SK-N-MC (cell line): ENCODE measurements around the gene MAML3.

Experiments used
- DNase-seq: peaks from one replicate; pipeline ENCODE4 v3.0.0-alpha.2; 2011; ENCODE audit warnings: low read depth, low spot score
- H3K27ac ChIP-seq: fragments of 200-600 bp; sonication (generic); 2 replicates; pipeline ENCODE4 v1.5.1; 2016; ENCODE audit warnings: mixed run types
- H3K36me3 ChIP-seq: fragments of 200-600 bp; sonication (generic); 2 replicates; pipeline ENCODE4 v1.6.1; 2017; ENCODE audit warnings: antibody characterized with exemption, low read length, mixed read lengths; ENCODE audit not compliant: insufficient read depth
- H3K4me3 ChIP-seq: fragments of 200-600 bp; sonication (generic); 2 replicates; pipeline ENCODE4 v1.5.1; 2016
- H3K9ac ChIP-seq: fragments of 200-600 bp; sonication (generic); 2 replicates; pipeline ENCODE4 v1.8.0; 2017; ENCODE audit warnings: mixed run types, mixed read lengths; ENCODE audit not compliant: insufficient read length
- H3K9me3 ChIP-seq: fragments of 200-600 bp; sonication (generic); 2 replicates; pipeline ENCODE4 v1.6.1; 2017; ENCODE audit warnings: low read depth, mild to moderate bottlenecking, antibody characterized with exemption, low read length, moderate library complexity, mixed read lengths
- EZH2 ChIP-seq: fragments of 200-600 bp; sonication (generic); IDR thresholded peaks from one replicate; pipeline ENCODE4 v1.6.1; 2017; ENCODE audit warnings: antibody characterized with exemption
- FOXP2 ChIP-seq: optimal IDR thresholded peaks from 2 replicates; pipeline ENCODE3; 2011; ENCODE audit warnings: mild to moderate bottlenecking, moderate library complexity; ENCODE audit not compliant: insufficient read depth; ENCODE audit errors: extremely low read length, control extremely low read depth
- POLR2AphosphoS5 ChIP-seq: IDR thresholded peaks from 2 replicates; pipeline ENCODE4 v1.6.1; 2012; ENCODE audit warnings: mild to moderate bottlenecking, low read depth, low read length, borderline replicate concordance

The MAML3 gene

DNA sequence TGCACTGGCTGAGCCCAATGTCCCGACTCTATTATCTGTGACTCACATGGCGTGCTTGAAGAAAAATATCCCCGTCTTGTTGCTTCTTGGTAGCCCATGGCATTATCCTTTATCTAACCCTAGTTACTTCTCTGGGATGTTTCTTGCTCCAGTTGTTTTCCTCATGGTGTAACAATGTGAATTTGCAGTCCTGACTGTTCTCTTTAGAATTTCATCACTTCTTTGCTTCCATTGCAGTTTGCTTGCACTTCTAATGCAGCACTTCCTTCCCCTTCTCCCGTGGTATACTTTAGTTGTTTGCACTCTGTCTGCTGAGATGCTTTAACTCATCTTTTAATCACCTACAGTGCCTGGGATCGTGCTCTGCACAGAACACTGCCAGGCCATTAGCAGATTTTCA is 126.9 kb downstream of the MAML3 start:
- TF ChIP-seq EZH2 (no peak), FOXP2 (no peak), POLR2AphosphoS5 (no peak)
- no peak overlapping the region for H3K27ac ChIP-seq
- no peak overlapping the region for H3K4me3 ChIP-seq
- no peaks in the 10 kb centered on the region for H3K9me3 ChIP-seq
- DNase-seq, result no peak
- no peak overlapping the region for H3K9ac ChIP-seq
- no peaks in the 10 kb centered on the region for H3K36me3 ChIP-seq

DNA sequence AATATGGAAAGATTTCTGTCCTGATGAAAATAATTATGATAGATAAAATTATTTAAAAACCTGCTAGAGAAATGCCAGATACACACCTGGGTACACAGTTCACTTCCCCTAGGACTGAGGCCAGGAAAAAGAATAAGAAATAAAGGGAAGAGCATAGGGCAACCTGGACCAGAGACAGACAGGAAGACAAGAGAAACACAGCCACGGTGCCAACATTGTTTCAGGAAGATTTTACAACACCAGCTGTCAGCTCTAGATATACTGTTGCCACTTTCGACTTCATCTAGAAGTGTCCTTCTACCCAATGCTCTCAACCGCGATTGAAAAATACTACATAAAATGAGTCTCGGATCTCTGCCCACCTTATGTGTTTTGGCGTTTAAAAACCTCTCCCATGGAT is 128.5 kb downstream of the MAML3 start:
- no peak overlapping the region for H3K27ac ChIP-seq
- no peak overlapping the region for H3K9ac ChIP-seq
- H3K9me3 ChIP-seq, result no peaks in the 10 kb centered on the region
- no peak for TF ChIP-seq FOXP2
- no peak for TF ChIP-seq EZH2
- TF ChIP-seq POLR2AphosphoS5, result no peak
- DNase-seq, result no peak
- H3K36me3 ChIP-seq, result no peaks in the 10 kb centered on the region
- no peak overlapping the region for H3K4me3 ChIP-seq

DNA sequence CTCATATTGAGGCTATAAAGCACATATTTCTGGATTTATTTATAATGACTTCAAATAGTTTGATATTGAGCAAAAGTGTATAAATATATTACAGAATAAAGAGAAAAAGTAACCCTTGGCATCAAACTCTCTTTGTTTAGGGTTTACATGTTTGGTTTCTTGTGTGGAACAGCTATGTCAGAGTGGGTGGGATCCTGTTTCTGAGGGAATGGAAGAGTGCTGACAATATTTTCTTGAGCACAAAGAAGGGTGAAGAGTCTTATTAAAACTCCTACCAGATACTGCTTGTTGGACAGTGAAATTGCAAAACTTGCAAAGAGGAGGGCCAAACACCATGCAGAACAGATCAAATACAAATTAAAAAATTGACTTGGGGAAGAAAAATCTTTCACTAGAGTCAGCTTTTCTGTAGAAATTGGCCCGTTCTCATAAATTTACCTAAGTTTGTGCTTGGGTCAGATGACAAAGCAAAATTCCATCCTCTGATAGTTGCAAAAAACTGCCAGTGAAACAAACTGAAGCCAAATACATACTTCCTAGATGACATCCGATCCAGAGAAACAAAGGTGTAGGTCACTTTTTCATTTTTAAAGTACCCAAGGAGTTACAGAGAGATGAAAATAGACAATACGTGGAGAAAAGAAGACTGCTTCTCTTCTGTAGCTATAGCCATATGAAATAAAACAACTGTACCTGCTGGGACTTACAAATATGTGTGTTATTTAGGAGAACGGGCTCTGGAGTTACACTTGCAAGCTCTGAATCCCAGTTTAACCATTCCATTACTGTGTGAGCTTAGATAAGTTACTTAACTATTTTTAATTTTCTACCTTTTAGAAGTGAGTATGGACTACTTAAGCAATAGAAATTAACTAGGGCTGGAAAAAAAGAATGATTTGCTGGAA is 133.3 kb downstream of the MAML3 start:
- H3K9me3 ChIP-seq, result no peaks in the 10 kb centered on the region
- no peak for DNase-seq
- H3K36me3 ChIP-seq, result no peaks in the 10 kb centered on the region
- no peak overlapping the region for H3K4me3 ChIP-seq
- H3K27ac ChIP-seq, result no peak overlapping the region
- H3K9ac ChIP-seq, result no peak overlapping the region
- no peak for TF ChIP-seq EZH2
- no peak for TF ChIP-seq FOXP2
- TF ChIP-seq POLR2AphosphoS5, result no peak

- Histone ChIP-seq H3K36me3 (no peaks in the 10 kb centered on the region), H3K27ac (no peak overlapping the region), H3K4me3 (no peak overlapping the region), H3K9me3 (no peaks in the 10 kb centered on the region), H3K9ac (no peak overlapping the region)
- DNase-seq, result no peak
- TF ChIP-seq POLR2AphosphoS5 (no peak), FOXP2 (no peak), EZH2 (no peak)
Measured at GRCh38 chr4:140019619-140020347, 134.2 kb downstream of the MAML3 start.

GRCh38 chr4:140018931-140019618 is 134.9 kb downstream of the MAML3 start:
- H3K4me3 ChIP-seq, result no peak overlapping the region
- H3K27ac ChIP-seq, result no peak overlapping the region
- TF ChIP-seq FOXP2 (no peak), EZH2 (no peak), POLR2AphosphoS5 (no peak)
- no peak overlapping the region for H3K9ac ChIP-seq
- no peaks in the 10 kb centered on the region for H3K36me3 ChIP-seq
- DNase-seq, result no peak
- H3K9me3 ChIP-seq, result no peaks in the 10 kb centered on the region

- TF ChIP-seq EZH2 (no peak), FOXP2 (no peak), POLR2AphosphoS5 (no peak)
- DNase-seq, result no peak
- no peak overlapping the region for H3K4me3 ChIP-seq
- no peaks in the 10 kb centered on the region for H3K36me3 ChIP-seq
- H3K9me3 ChIP-seq, result no peaks in the 10 kb centered on the region
- H3K9ac ChIP-seq, result no peak overlapping the region
- H3K27ac ChIP-seq, result no peak overlapping the region
Measured at GRCh38 chr4:140014284-140014683, 139.7 kb downstream of the MAML3 start.

DNA sequence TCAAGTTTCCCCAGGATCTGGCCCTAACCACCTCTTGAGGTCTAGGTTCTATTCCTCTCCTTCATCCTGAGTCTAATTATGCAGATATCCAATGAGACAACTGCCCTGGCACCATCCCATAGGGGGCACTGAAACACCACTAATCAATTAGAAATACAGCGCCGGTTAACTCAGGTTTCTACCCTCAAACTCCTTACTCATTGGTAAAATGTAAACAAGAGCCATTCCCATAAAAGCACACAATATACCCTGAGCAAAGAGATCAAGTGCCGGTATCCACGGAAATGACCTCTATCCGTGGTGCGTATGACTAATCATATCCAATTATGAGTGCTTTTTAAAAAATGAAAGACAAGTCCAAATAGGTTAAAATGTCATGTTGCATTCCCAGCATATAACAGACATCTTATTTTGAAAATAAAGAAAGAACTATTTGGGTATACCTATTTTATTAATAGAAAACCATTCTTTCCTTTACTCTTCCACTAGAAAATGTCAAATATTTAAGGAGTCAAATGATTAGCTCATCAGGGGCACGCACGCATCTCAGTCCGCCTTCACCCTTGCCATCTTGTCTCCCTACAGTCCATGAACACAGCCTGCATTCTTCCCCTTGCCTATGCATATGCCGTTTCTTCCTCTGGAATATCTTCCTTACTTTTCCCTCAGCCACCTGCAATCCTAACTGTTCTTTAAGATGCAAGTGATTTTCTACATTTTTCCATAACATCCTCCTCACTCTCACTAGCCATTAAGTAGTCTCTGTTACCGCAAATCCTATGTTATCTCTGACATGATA is 141.1 kb downstream of the MAML3 start:
- H3K4me3 ChIP-seq, result no peak overlapping the region
- no peak overlapping the region for H3K27ac ChIP-seq
- TF ChIP-seq EZH2 (no peak), FOXP2 (no peak), POLR2AphosphoS5 (no peak)
- DNase-seq, result no peak
- H3K9me3 ChIP-seq, result no peaks in the 10 kb centered on the region
- no peak overlapping the region for H3K9ac ChIP-seq
- H3K36me3 ChIP-seq, result no peaks in the 10 kb centered on the region

- Histone ChIP-seq H3K9me3 (no peaks in the 10 kb centered on the region), H3K4me3 (no peak overlapping the region), H3K9ac (no peak overlapping the region), H3K27ac (no peak overlapping the region), H3K36me3 (no peaks in the 10 kb centered on the region)
- no peak for DNase-seq
- TF ChIP-seq FOXP2 (no peak), POLR2AphosphoS5 (no peak), EZH2 (no peak)
Measured at GRCh38 chr4:140005699-140006098, 148.3 kb downstream of the MAML3 start.
